ENCODE measurements around the gene SNAPC4.

The SNAPC4 gene

GRCh38 chr9:136394312-136395019 lies 5.5 kb downstream of the SNAPC4 start:
- TF ChIP-seq TCF12 (IDR thresholded peaks at IDR 0.05; ENCODE audit: low read depth) (no peak), TAF1 (IDR thresholded peaks at IDR 0.05; ENCODE audit: low read depth) (no peak), USF1 (IDR thresholded peaks at IDR 0.05) (no peak), CEBPB (IDR thresholded peaks at IDR 0.05) (no peak), FOXM1 (IDR thresholded peaks at IDR 0.05; ENCODE audit: borderline replicate concordance, low read depth) (no peak), EP300 (IDR thresholded peaks at IDR 0.05; ENCODE audit: borderline replicate concordance) (no peak)

- TF ChIP-seq YY1 (IDR thresholded peaks at IDR 0.05; ENCODE audit: low read depth) (no peak), TAF1 (IDR thresholded peaks at IDR 0.05; ENCODE audit: low read depth) (no peak), TEAD4 (IDR thresholded peaks at IDR 0.05) (no peak), CREB1 (IDR thresholded peaks at IDR 0.05; ENCODE audit: low read depth) (no peak)
Measured at GRCh38 chr9:136393531-136393930, 6.4 kb downstream of the SNAPC4 start.

GRCh38 chr9:136392538-136393449 lies 7.2 kb downstream of the SNAPC4 start:
- TF ChIP-seq FOXM1 (IDR thresholded peaks at IDR 0.05; ENCODE audit: borderline replicate concordance, low read depth) = no peak
- no peak for TF ChIP-seq RAD21 (IDR thresholded peaks at IDR 0.05; ENCODE audit: low read depth)
- no peak for TF ChIP-seq CEBPB (IDR thresholded peaks at IDR 0.05)
- TF ChIP-seq USF1 (IDR thresholded peaks at IDR 0.05) = no peak
- no peak for TF ChIP-seq TCF12 (IDR thresholded peaks at IDR 0.05; ENCODE audit: low read depth)
- no peak for TF ChIP-seq MAX (IDR thresholded peaks at IDR 0.05)
- no peak for TF ChIP-seq NFIC (IDR thresholded peaks at IDR 0.05)
- no peak for TF ChIP-seq CREB1 (IDR thresholded peaks at IDR 0.05; ENCODE audit: low read depth)
- no peak for TF ChIP-seq YY1 (IDR thresholded peaks at IDR 0.05; ENCODE audit: low read depth)

- TF ChIP-seq CREB1 (IDR thresholded peaks at IDR 0.05; ENCODE audit: low read depth) = no peak
- no peak for TF ChIP-seq RAD21 (IDR thresholded peaks at IDR 0.05; ENCODE audit: low read depth)
Measured at GRCh38 chr9:136391737-136392537, 8.0 kb downstream of the SNAPC4 start.

- TF ChIP-seq TCF12 (IDR thresholded peaks at IDR 0.05; ENCODE audit: low read depth) (no peak), USF1 (IDR thresholded peaks at IDR 0.05) (no peak), TEAD4 (IDR thresholded peaks at IDR 0.05) (no peak), ZBTB7A (IDR thresholded peaks at IDR 0.05; ENCODE audit: low read depth) (no peak), EP300 (IDR thresholded peaks at IDR 0.05; ENCODE audit: borderline replicate concordance) (no peak), CREB1 (IDR thresholded peaks at IDR 0.05; ENCODE audit: low read depth) (no peak), TAF1 (IDR thresholded peaks at IDR 0.05; ENCODE audit: low read depth) (no peak), YY1 (IDR thresholded peaks at IDR 0.05; ENCODE audit: low read depth) (no peak), RAD21 (IDR thresholded peaks at IDR 0.05; ENCODE audit: low read depth) (no peak), FOXM1 (IDR thresholded peaks at IDR 0.05; ENCODE audit: borderline replicate concordance, low read depth) (no peak)
Measured at GRCh38 chr9:136389396-136389795, 10.6 kb downstream of the SNAPC4 start.

GRCh38 chr9:136387217-136387616 lies 12.8 kb downstream of the SNAPC4 start:
- TF ChIP-seq MAX (IDR thresholded peaks at IDR 0.05) (no peak), NFIC (IDR thresholded peaks at IDR 0.05) (no peak), FOXM1 (IDR thresholded peaks at IDR 0.05; ENCODE audit: borderline replicate concordance, low read depth) (no peak), CEBPB (IDR thresholded peaks at IDR 0.05) (no peak), EP300 (IDR thresholded peaks at IDR 0.05; ENCODE audit: borderline replicate concordance) (no peak), EGR1 (IDR thresholded peaks at IDR 0.05) (no peak), CREB1 (IDR thresholded peaks at IDR 0.05; ENCODE audit: low read depth) (no peak), YY1 (IDR thresholded peaks at IDR 0.05; ENCODE audit: low read depth) (no peak), USF1 (IDR thresholded peaks at IDR 0.05) (no peak), RAD21 (IDR thresholded peaks at IDR 0.05; ENCODE audit: low read depth) (no peak), TCF12 (IDR thresholded peaks at IDR 0.05; ENCODE audit: low read depth) (no peak)

- no peak for TF ChIP-seq TEAD4 (IDR thresholded peaks at IDR 0.05)
Measured at GRCh38 chr9:136386018-136386417, 14.0 kb downstream of the SNAPC4 start.

GRCh38 chr9:136385015-136385414 lies 15.0 kb downstream of the SNAPC4 start:
- no peak for TF ChIP-seq RAD21 (IDR thresholded peaks at IDR 0.05; ENCODE audit: low read depth)
- TF ChIP-seq FOXM1 (IDR thresholded peaks at IDR 0.05; ENCODE audit: borderline replicate concordance, low read depth) = no peak
- no peak for TF ChIP-seq EP300 (IDR thresholded peaks at IDR 0.05; ENCODE audit: borderline replicate concordance)
- TF ChIP-seq YY1 (IDR thresholded peaks at IDR 0.05; ENCODE audit: low read depth) = no peak
- TF ChIP-seq REST (IDR thresholded peaks at IDR 0.05; ENCODE audit: low read depth) = no peak
- no peak for TF ChIP-seq EGR1 (IDR thresholded peaks at IDR 0.05)
- no peak for TF ChIP-seq CEBPB (IDR thresholded peaks at IDR 0.05)
- TF ChIP-seq ZBTB7A (IDR thresholded peaks at IDR 0.05; ENCODE audit: low read depth) = no peak
- no peak for TF ChIP-seq CREB1 (IDR thresholded peaks at IDR 0.05; ENCODE audit: low read depth)
